IPS DF 4.7 (cell line): ENCODE measurements around the gene PPP1R1A.
A peak's percentile ranks its signal among the peaks of the same experiment; 100 is the strongest.

Source experiments
- DNase-seq: peaks from one replicate; pipeline ENCODE4 v3.0.0-alpha.2; 2013; ENCODE audit warnings: low spot score; ENCODE audit errors: extremely low read depth

PPP1R1A gene, protein sequence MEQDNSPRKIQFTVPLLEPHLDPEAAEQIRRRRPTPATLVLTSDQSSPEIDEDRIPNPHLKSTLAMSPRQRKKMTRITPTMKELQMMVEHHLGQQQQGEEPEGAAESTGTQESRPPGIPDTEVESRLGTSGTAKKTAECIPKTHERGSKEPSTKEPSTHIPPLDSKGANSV

GRCh38 chr12:54588110-54588889 lies at the start of gene PPP1R1A:
Gene PPP1R1A (minus strand): TSS chr12:54588659. CDS start chr12:54588488, 171 bp downstream.
- DNase-seq: no peak

DNA sequence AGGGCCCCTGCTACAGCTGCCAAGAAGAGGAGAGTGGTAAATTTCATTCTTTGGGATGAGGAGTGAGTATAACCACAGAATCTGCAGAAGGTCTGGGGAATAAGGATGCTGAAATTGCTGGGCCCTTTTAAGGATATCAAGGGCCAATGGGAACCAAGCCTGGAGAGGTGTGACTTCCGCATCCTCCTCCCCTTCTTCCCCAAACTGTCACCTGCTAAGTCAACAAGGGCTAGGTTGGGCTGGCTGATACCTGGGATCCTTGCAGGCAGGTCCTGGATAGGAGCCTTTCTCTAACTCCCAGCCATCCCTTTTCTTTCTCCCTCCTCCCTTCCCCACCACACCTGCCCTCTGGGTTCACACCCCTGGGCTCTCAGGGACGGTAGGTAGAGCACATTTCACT lies 46.3 kb upstream of the PPP1R1A start, which contains the start of gene LACRT:
Gene LACRT, minus strand, starts transcription at position 101 of the 400 bp plus-strand sequence. Its CDS starts 54 bp downstream, at position 47.
- no peak for DNase-seq

DNA sequence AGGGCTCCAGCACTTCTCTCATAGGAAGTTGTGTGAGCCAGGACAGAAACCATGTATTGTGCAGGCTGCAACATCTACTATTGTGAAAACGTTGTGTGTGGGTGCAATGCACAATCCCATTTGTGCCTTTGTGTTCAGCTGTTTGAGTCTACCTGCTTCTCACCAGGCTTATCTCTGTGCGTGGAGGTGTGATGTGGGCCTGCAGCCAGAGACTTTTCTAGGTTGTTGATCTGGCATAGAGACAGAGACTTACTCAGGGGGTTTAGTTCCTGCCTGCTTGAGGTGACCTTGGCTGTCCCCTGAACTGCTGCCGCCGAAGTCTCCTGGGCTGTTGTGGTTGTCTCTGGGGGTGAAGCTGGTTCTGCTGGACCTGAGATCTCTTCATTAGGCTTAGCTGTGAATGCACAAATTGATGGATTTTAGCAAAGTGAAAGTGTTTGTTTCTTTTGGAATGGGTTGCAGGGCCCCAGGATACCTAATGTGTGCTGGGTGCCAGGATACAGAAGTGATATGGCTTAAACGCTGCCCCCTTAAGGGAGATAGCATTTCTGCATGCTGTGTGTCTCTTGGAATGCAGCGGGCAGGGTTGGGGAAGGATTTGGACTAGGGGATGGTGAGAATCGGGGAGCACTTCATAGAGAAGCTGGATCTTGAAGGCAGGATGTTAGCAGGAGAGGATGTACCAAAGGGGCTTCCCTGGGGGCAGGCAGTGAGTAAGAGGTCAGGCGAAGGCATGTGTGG lies 43.7 kb upstream of the PPP1R1A start:
- DNase-seq: peak; percentile 16

- DNase-seq: no peak
These were observed 43.1 kb upstream of the PPP1R1A start for GRCh38 chr12:54631551-54631950.

DNA sequence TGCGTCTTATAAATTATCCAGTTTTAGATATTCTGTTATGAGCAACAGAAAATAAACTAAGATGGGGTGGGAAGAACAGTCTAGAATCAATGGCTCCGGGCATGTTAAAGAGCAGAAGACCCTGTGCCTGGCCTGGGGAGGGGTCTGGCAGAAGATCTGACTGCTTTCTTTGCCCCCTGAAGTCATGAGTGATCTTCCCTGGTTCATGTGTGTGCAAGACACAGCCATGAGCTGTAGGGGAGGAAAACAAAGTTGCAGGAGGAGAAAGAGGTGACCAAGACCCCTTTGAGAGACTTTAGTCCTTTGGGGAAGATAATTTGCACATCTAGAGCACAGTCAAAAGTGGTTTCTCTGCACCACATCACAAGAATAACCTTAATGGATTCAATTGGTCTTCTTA lies 41.5 kb upstream of the PPP1R1A start:
- no peak for DNase-seq

- DNase-seq: no peak
These were observed 39.9 kb upstream of the PPP1R1A start for GRCh38 chr12:54628186-54628846.

DNA sequence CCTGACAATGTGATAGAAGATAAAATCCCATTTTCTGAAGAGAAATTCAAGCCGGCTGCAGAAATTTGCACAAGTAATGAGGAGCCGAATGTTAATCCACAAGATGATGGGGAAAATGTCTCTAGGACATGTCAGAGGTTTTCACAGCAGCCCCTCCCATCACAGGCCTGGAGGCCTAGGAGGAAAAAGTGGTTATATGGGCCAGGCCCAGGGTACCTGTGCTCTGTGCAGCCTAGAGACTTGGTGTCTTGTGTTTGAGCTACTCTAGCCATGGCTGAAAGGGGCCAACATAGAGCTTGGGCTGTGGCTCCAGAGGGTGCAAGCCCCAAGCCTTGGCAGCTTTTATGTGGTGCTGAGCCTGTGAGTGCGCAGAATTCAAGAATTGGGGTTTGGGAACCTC lies 38.8 kb upstream of the PPP1R1A start:
- no peak for DNase-seq

GRCh38 chr12:54625598-54625997 lies 37.1 kb upstream of the PPP1R1A start:
- no peak for DNase-seq

GRCh38 chr12:54624315-54625279 lies 36.1 kb upstream of the PPP1R1A start:
- no peak for DNase-seq

DNA sequence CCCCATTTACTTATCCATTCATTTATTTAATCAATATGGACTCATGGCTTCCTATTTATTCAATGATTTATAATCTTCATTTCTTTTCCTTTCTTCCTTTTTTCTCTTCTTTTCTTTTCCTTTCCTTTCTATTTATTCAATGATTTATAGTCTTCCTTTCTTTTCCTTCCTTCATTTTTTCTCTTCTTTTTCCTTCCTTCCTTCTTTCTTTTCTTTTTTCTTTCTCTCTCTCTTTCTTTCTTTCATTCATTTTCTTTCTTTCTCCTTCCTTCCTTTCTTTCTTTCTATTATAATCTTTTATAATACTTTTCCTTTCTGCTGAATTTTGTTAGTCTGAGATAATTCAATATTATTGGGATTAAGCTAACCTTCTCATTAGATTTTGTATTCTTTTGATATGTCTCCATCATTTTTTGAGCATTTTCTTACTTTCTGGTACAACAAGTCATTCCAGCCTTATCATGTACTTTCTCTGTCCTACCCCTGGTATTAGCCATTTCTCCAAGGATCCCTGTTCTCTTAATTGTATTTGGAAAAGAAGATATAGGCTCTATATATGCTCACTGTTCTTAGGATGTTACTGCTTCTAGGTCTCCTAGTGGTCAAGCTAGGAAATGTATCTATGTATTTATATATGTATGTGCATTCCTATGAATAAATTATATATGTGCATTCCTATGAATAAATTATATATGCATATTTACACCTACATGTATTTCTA lies 34.2 kb upstream of the PPP1R1A start:
- DNase-seq: no peak

- no peak for DNase-seq
These were observed 28.6 kb upstream of the PPP1R1A start for GRCh38 chr12:54616933-54617680.

DNA sequence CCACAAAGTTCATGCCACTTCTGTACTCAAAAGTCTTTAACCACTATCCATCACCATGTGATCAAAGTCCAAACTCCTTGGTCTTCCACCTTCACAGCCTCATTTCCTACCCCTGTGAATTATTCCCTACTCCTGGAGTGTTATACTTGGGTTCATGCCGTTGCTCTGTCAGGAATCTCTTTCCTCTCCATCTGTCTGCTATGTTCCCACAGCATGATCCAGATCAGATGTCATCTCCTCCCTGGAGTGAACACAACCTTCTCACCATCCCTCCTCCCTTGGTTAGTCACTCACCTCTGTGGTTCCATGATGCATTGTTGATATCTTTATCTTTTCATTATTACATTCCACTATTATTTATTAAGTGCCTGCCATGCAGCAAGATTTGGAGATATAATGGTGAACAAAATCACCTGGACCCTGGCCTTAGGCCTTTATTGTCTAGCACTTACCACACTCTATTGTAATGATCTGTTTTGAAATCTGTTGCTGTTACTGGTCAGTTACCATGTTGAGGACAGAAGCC lies 23.8 kb upstream of the PPP1R1A start:
- DNase-seq: no peak

DNA sequence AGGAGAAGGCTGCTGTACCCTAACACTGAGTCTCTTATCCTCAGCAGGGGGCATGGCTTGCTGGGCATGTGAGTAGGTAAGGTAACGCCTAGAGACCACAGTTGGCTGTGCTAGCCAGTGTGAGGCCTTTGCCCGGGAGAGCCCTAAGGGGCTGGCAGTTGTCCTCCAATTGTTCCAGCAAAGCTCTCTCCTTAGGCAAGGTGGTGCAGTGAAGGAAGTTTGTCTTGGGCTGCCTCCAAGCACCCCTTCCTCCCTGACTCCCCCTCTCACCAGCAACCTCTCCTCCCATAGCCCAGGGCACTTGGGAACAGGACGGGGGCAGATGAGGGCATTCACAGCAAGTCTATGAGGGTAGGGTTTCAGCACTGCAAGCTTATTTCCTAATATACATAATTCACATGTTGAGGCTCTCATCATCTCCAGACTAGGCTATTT lies 23.3 kb upstream of the PPP1R1A start:
- no peak for DNase-seq

DNA sequence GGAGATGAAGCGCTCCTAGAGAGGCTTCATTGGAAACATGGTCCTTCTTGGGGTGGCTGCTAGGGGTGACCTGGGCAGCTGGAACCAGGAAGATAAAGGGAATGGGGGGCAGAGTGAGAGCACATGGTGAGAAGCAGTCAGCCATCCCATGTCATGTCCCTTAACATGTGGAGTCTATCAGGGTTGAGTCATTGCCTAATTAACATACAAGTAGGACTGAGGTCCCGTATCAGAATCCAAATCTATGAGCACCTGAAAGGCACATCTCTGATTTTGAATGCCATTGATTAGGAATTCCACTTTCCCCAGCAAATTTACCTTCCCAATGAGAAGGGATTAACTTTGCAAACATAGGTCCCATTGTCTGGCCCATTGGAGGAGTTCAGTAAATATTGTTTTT lies 20.3 kb upstream of the PPP1R1A start:
- DNase-seq: no peak

- no peak for DNase-seq
These were observed 19.7 kb upstream of the PPP1R1A start for GRCh38 chr12:54608156-54608555.

- DNase-seq: no peak
These were observed 18.1 kb upstream of the PPP1R1A start for GRCh38 chr12:54606556-54606955.

- no peak for DNase-seq
These were observed 16.9 kb upstream of the PPP1R1A start for GRCh38 chr12:54605138-54605970.

- no peak for DNase-seq
These were observed 16.0 kb upstream of the PPP1R1A start for GRCh38 chr12:54604436-54604835.
